Measurements from ENCODE around the gene CDH23. TPM values are rescaled to one million over a fixed set of nuclear protein-coding genes. Genes with fewer than 3 reads are reported as not detected.

The CDH23 gene
- total RNA-seq, 2 donors from 2014 or later, result 28.5 to 58.7 TPM

- Histone ChIP-seq H3K4me3 (no peak overlapping the region), H3K4me1 (no peaks in the 10 kb centered on the region), H3K27ac (no peak overlapping the region), H3K9me3 (no peaks in the 10 kb centered on the region), H3K27me3 (no peaks in the 10 kb centered on the region), H3K36me3 (replicated peaks in 1 of 2; ENCODE audit: insufficient read depth in 1 of 2, low read depth in 2 of 2) (no peaks in the 10 kb centered on the region)
- DNase-seq (no peak), ATAC-seq (no peak)
- intact Hi-C loops (cut with DNase I), result no loop called here
- TF ChIP-seq POLR2A (IDR thresholded peaks at IDR 0.05), result no peak
- TF ChIP-seq CTCF (IDR thresholded peaks at IDR 0.05), result no peak
- WGBS, 2 donors, result 91 to 92% methylated on average over 1 of the region's 1 CpG
These were observed 28.5 kb upstream of the CDH23 start for GRCh38 chr10:71368176-71368575.

- DNase-seq (no peak), ATAC-seq (no peak)
- Histone ChIP-seq H3K27me3 (no peaks in the 10 kb centered on the region), H3K27ac (no peak overlapping the region), H3K4me3 (no peak overlapping the region), H3K36me3 (replicated peaks in 1 of 2; ENCODE audit: insufficient read depth in 1 of 2, low read depth in 2 of 2) (no peaks in the 10 kb centered on the region), H3K9me3 (no peaks in the 10 kb centered on the region), H3K4me1 (no peaks in the 10 kb centered on the region)
- no peak for TF ChIP-seq POLR2A (IDR thresholded peaks at IDR 0.05)
- no peak for TF ChIP-seq CTCF (IDR thresholded peaks at IDR 0.05)
- 45 to 46% methylated on average over 2 of the region's 2 CpGs for WGBS, 2 donors
- intact Hi-C loops (cut with DNase I), result no loop called here
These were observed 28.1 kb upstream of the CDH23 start for GRCh38 chr10:71368643-71369042.

- Histone ChIP-seq H3K4me1 (no peaks in the 10 kb centered on the region), H3K27me3 (no peaks in the 10 kb centered on the region), H3K36me3 (replicated peaks in 1 of 2; ENCODE audit: insufficient read depth in 1 of 2, low read depth in 2 of 2) (no peaks in the 10 kb centered on the region), H3K27ac (no peak overlapping the region), H3K4me3 (no peak overlapping the region), H3K9me3 (no peaks in the 10 kb centered on the region)
- DNase-seq (no peak), ATAC-seq (no peak)
- intact Hi-C loops (cut with DNase I), result no loop called here
- TF ChIP-seq POLR2A (IDR thresholded peaks at IDR 0.05), result no peak
- TF ChIP-seq CTCF (IDR thresholded peaks at IDR 0.05), result no peak
- 75 to 90% methylated on average over 1 of the region's 1 CpG for WGBS, 2 donors
These were observed 27.1 kb upstream of the CDH23 start for GRCh38 chr10:71369602-71370001.

GRCh38 chr10:71370031-71370430 lies 26.7 kb upstream of the CDH23 start:
- no peak for DNase-seq
- no peak for ATAC-seq
- no peaks in the 10 kb centered on the region for H3K9me3 ChIP-seq
- no peak overlapping the region for H3K4me3 ChIP-seq
- no peaks in the 10 kb centered on the region for H3K4me1 ChIP-seq
- no peaks in the 10 kb centered on the region for H3K36me3 ChIP-seq (replicated peaks in 1 of 2; ENCODE audit: insufficient read depth in 1 of 2, low read depth in 2 of 2)
- H3K27ac ChIP-seq, result no peak overlapping the region
- no peak for TF ChIP-seq POLR2A (IDR thresholded peaks at IDR 0.05)
- TF ChIP-seq CTCF (IDR thresholded peaks at IDR 0.05), result no peak
- WGBS, 2 donors, result 63 to 77% methylated on average over 3 of the region's 3 CpGs
- no peaks in the 10 kb centered on the region for H3K27me3 ChIP-seq
- intact Hi-C loops (cut with DNase I), result no loop called here

- DNase-seq, result peak in 1 of 4 donors; percentile 17
- no peak overlapping the region for H3K4me3 ChIP-seq
- H3K27me3 ChIP-seq, result no peaks in the 10 kb centered on the region
- H3K4me1 ChIP-seq, result peaks cover 4% of the 10 kb centered on the region
- intact Hi-C loops (cut with DNase I), result no loop called here
- H3K36me3 ChIP-seq (replicated peaks in 1 of 2; ENCODE audit: insufficient read depth in 1 of 2, low read depth in 2 of 2), result no peaks in the 10 kb centered on the region
- H3K9me3 ChIP-seq, result no peaks in the 10 kb centered on the region
- no peak overlapping the region for H3K27ac ChIP-seq
- WGBS, 2 donors, result 38 to 39% methylated on average over 6 of the region's 6 CpGs
- TF ChIP-seq CTCF (IDR thresholded peaks at IDR 0.05) (no peak), POLR2A (IDR thresholded peaks at IDR 0.05) (no peak)
- no peak for ATAC-seq
These were observed 25.0 kb upstream of the CDH23 start for GRCh38 chr10:71371750-71372166.
